Left hindlimb (tissue), 1 donor: ENCODE data around the gene TLE7.

Experiments
- DNase-seq: peaks from one replicate; pipeline ENCODE4 v3.0.0-alpha.2; 2018

TLE7 gene

GRCh38 chr16:71412270-71413160 is 29.3 kb downstream of the TLE7 start:
- DNase-seq, result peak; percentile 44

DNA sequence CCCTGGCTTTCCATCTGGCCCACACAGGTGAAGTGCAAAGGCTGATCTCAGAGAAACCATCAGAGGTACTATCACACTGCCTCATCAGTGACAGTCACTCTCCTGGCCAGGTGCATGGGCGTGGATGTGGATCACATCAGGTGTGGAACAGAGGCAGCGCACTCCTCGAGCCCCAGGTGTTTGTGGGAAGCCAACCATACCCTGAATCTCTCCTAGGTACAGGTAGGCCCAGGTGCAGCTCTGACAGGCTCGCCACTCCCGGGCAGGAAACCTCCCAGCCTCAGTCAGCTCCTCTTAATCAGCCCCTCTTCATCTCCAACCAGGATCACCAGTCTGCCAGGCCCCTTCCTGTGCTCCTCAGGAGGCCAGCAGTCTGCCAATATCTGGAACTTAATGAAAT is 31.7 kb downstream of the TLE7 start:
- DNase-seq, result no peak

DNA sequence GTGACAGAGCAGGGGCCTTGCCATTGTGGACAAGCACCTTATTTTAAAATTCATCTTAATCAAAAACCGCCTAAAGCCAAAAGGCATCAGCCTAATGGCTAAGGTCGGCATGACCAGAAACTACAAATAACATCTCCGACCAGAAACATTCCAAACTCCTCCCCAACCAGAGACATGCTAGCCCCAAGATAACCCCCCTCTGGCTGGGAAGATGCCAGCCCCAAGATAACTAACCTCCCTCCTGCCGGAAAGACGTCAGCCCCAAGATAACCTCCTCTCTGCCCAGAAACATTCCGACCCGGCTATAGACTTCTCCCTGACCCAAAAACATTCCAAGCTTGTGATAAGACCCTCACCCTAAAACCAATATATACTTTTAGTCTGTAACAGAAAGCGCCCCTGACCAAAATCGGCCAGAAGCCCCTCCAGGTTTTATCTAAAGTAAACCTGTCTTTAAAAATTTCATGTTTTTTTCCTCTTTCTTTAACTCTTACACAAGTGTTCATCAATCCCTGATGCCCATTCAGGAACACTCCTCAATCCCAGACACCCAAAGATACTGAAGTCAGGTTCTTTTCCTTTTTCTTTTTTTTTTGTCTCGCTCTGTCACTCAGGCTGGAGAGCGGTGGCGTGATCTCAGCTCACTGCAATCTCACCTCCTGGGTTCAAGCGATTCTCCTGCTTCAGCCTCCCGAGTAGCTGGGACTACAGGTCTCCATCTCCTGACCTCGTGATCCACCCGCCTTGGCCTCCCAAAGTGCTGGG is 32.7 kb downstream of the TLE7 start:
- no peak for DNase-seq

DNA sequence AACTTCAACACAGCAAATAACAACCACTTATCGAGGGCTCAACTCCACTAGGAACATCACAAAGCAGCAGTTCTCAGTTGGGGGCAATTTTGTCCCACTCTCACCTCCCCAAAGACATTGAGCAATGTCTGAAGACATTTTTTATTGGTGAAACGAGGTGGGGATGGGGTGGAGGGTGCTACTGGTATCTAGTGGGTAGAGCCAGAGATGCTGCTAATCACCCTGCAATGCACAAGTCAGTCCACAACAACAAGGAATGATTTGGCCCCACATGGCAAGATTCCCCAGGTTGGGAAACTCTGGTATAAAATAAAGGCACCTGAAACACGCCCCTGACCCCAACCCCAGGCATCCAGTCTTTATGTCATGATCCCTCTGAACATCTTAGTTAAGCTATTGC is 33.3 kb downstream of the TLE7 start:
- DNase-seq, result no peak

DNA sequence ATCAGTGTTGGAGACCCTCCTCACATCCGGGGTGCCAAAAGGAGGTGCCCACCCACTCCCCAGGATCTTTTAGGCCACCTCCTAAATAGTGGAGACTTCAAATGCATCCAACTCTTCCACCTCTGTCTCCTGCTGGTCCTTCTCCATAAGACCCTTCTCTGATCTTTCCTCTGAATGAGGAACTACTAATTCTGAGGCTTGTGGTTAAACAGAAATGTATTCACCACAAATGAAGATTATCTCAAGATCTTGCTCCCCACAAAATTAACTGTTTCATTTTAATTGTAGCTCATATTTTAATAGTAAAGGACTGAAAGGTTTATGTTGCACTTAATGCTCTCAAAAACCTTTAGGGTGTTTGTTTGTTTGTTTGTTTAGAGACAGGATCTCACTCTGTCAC is 34.1 kb downstream of the TLE7 start:
- no peak for DNase-seq

GRCh38 chr16:71406724-71407123 is 35.1 kb downstream of the TLE7 start:
- no peak for DNase-seq

- no peak for DNase-seq
These were observed 35.5 kb downstream of the TLE7 start for GRCh38 chr16:71406316-71406715.

DNA sequence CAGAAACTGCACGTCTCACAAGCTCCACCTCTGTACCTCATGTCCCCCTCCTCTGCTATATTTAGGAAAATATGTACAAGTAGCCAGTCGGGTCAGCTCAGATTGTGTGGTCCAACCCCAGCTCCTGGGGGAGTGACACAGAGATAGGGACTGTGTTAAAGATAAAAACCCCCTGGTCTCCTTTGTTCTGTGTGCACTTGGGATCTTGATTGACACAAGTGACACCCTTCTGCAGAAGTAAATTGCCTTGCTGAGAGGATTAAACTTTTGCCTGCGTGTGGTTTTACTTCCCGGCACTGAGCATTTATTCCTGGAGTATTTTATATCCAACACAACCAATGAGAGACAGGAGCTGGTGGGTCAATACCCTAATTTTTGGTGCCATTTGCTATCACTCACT is 37.5 kb downstream of the TLE7 start:
- no peak for DNase-seq

GRCh38 chr16:71402674-71403073 is 39.2 kb downstream of the TLE7 start:
- DNase-seq, result no peak

DNA sequence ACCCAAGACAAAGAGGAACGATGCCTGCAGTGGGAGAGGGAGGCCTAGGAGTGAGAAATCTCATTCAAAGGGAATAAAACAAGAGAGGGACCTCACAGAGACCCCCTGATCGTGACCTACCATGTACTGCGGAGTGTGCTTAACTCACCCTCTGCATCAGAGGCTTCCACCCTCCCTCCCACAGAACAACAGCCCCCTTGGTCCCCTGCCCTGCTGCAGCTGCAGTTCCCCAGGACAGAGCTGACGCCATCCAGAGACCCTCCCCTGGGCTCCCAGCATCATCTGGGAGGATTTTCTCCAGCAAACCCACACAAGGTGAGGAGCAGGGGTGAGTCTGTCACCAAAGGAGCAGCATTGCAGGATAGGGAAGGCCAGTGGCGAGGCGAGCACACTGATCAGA is 39.8 kb downstream of the TLE7 start:
- DNase-seq, result no peak

GRCh38 chr16:71399801-71400563 is 41.9 kb downstream of the TLE7 start:
- no peak for DNase-seq

DNA sequence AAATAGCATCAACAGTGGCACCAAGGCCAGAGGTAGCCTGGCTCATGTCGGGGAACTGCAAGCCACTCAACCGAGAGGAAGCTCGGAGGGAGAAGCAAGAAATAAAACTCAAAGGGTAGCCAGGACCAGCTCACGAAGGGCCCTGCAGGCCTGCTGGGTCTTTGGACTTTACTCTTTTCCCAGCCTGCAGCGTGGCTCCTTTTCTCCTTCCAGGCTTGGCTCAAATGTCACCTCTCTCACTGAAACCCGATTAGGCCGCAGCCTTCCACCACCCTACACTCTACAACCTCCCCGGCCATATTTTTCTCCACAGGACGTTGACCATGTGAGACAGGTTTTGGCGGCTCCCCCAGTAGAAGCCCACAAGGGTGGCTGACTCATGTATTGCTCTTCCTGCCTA is 45.3 kb downstream of the TLE7 start:
- no peak for DNase-seq

DNA sequence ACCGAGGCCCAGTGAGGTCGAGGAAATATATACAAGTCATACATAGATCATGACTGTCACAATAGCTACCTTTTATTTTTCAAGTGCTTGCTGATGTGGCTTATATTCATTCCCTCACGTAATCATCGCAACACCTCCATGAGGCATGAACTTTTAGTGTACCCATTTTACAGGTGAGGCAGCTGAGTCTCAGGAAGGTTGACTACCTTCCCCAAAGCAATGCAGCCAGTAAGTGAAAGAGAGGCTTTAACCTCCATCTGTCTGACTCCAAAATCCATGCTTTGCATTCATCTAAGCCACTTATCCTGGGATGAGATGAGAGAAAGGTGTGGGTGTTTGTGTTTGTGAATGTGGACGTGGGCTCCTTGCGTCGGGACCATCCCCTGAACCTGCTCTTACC is 52.5 kb downstream of the TLE7 start:
- DNase-seq, result no peak

DNA sequence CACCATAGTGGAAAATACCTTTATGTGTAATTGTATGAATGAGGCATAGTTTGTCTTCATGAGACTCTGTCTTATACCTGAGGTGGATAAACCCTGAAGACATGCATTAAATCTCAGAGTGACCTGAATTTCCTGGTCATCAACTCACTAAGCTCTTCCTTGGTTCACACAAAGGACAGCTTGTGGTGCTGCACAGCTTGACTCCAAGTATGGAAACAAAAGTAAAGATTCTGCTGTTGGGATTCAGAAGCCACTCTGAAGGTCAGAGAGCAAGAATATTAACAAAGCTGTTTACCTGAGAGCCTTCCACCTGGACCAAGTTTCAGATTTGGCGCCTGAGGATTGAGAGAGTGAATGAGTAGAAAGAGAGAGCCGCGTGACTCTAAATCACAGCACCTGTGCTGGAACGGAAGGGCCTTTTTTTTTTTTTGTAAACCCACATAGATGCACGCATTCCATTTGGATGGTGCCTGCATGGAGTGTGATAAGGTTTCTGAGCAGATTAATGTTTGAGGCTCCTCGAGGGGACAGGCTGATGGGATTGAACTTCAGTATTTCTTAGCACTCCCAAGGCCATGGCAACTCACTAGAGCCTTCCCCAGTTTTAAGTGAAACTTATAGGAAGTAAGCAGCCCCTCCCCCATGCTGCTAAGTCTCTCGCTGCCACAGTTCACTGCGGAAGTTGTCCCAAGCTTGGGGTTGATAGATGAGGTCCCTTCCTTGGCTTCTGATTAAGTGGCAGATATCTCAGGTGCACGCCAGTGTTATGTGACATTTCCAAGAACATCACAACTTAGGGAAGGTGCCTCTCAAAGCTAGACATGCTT is 54.6 kb downstream of the TLE7 start:
- DNase-seq, result no peak

DNA sequence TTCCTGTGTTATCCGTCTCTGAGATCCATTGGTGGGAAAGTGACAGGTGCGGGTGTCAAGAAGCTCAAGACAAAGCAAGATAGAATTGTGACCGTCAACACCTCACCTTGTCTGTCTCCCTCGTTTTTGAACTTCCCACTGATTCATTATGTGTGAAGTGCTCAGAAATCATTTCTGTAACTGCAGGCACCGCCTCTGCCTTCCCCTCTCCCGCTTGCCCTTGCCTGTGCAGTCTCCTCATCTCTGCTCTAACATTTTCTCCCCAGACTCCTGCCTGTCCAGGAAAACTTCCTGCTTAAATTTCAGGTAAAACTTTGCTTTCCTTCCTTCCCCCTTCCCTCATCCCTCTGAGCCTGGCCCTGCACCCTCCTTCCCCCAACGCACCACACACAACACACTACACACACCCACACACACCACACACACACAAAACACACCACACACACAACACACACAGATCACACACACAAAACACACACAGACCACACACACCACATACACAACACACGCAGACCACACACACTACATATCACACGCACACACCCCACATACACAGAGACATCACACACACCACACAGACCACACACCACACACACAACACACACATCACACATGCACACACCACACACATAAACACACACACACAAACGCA is 57.7 kb downstream of the TLE7 start:
- DNase-seq, result no peak

- DNase-seq, result no peak
These were observed 58.6 kb downstream of the TLE7 start for GRCh38 chr16:71383054-71383773.

- no peak for DNase-seq
These were observed 61.0 kb downstream of the TLE7 start for GRCh38 chr16:71380831-71381230.
